Measurements from ENCODE around the gene AMPH.

GRCh38 chr7:38546763-38547162 lies 84.4 kb downstream of the AMPH start:
- TF ChIP-seq CTCF (IDR thresholded peaks at IDR 0.05) (no peak), USF2 (CRISPR knock-in tag; IDR thresholded peaks at IDR 0.05) (no peak), SP1 (CRISPR knock-in tag; conservative IDR thresholded peaks at IDR 0.05) (no peak), MAX (CRISPR knock-in tag; IDR thresholded peaks at IDR 0.05) (no peak)
